Ovary (tissue), 9 donors: ENCODE results near the gene SLCO3A1. TPM values are rescaled to one million over a fixed set of nuclear protein-coding genes. Genes with fewer than 3 reads are reported as not detected.
"Not testable (repeated sequence)": the region's sequence is repeated elsewhere in the genome, so short reads cannot be mapped to it uniquely, and the experiment has no call there.

Experiments
- DNase-seq, 5 donors: peaks; one replicate each; pipeline ENCODE4 v3.0.0-alpha.2; 2019 to 2020
- H3K27ac ChIP-seq, 2 donors: fragments of 200-600 bp; one replicate each; pipeline versions ENCODE4 v1.5.1 to v1.8.0; 2019 to 2022
- H3K27me3 ChIP-seq: fragments of 200-600 bp; one replicate; pipeline ENCODE4 v1.8.0; 2022
- H3K36me3 ChIP-seq: fragments of 200-600 bp; sonication (generic); one replicate; pipeline ENCODE4 v1.5.1; 2019
- H3K4me1 ChIP-seq: one replicate; pipeline ENCODE4 v1.8.1; 2013; ENCODE audit warnings: mild to moderate bottlenecking, moderate library complexity; ENCODE audit not compliant: insufficient read depth
- H3K4me3 ChIP-seq: fragments of 200-600 bp; sonication (generic); one replicate; pipeline ENCODE4 v1.5.1; 2017
- H3K9me3 ChIP-seq, 2 donors: fragments of 200-600 bp in 1 of 2; sonication (generic) in 1 of 2; one replicate each; pipeline versions ENCODE4 v1.5.1 to v1.8.1; 2013 to 2019; ENCODE audit warnings: mild to moderate bottlenecking in 1 of 2, moderate library complexity in 1 of 2
- EP300 ChIP-seq: sonication (generic); formaldehyde crosslinking; IDR thresholded peaks from one replicate; pipeline ENCODE4 v1.6.1; 2017; ENCODE audit warnings: antibody characterized with exemption
- POLR2A ChIP-seq: fragments of 450-650 bp; IDR thresholded peaks from one replicate; pipeline ENCODE4 v1.6.1; 2017; ENCODE audit warnings: antibody characterized with exemption, mild to moderate bottlenecking, moderate library complexity
- WGBS, 3 donors: extraction: QIAGEN DNeasy Blood & Tissue Kit in 1 of 3; methylation state at CpG; one replicate each; pipeline versions ENCODE4 v1.1.5 to v1.1.7; 2013 to 2017; 5-methylcytosine and 5-hydroxymethylcytosine counted together
- intact Hi-C, 4 donors: fragments of 100-400 bp; cut with DNase I; formaldehyde crosslinking; loops; one replicate each; pipeline versions ENCODE4 v1.11.0 to v1.15.1; 2022 to 2023
- polyA plus RNA-seq, 2 donors: library from polyadenylated mRNA; stranded (reverse); fragments of 200-250 nt in 1 of 2; fragments of 350-450 nt in 1 of 2; fragmentation: Illumina TruSeq in 1 of 2; extraction: RNeasy Lipid Tissue Mini Kit (QIAGEN cat#74804) in 1 of 2; gene quantifications; one replicate each; pipeline ENCODE4 v1.2.3, GENCODE V29; 2013 to 2014
- total RNA-seq, 7 donors: library from RNA; depleted of rRNA in 2 of 7; stranded (reverse); fragments of >200 nt in 2 of 7; fragmentation: NEBNext Ultra II Directional in 3 of 7; extraction: Animal tissue kit (Norgen Biotek cat#: 25700) in 3 of 7; gene quantifications; one replicate each; pipeline versions ENCODE4 v1.1.0 to v1.2.4, GENCODE V29; 2016 to 2023
- TF ChIP-seq, protein P1 (sequence below), 3 donors: fragments of 450-650 bp in 2 of 3; fragments of 200-600 bp in 1 of 3; IDR thresholded peaks; one replicate each; pipeline versions ENCODE4 v1.5.1 to v1.8.0; 2016 to 2022; ENCODE audit warnings: antibody characterized with exemption in 3 of 3, mild to moderate bottlenecking in 1 of 3
- donor health status: DM: no; HTN: no; CAD: no; lungs with moderate emphysema.
- donor health status: DM: no; HTN: no; CAD: no.
- donor health status: Bipolar disorder and iron deficiency.
- donor health status: DM: yes; HTN: yes; CAD: no.
- donor health status: DM: no; HTN: no; CAD: no.
- donor health status: DM: yes; HTN: yes; CAD: no.

The SLCO3A1 gene
- total and polyA plus RNA-seq, 9 donors, result 5.0 to 20.0 (median 12.5) TPM

DNA sequence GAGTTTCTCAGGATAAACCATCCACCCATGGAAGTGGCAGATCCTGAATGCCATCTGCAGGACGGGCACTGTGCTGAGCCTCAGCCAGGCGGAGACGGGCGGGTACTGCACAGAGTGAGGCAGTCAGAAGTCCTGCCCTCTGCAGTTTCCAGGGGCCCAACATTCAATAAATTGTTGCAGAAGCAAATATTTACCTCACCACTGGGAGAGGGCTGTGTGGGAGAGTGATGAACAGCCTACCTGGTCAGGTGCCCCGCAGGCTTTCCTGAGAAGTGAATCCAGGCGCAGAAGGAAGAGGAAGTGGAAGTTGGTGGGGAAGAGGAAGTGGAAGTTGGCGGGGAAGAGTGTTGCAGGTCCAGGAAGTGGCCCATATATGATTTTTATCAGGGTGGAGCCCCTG lies 100.8 kb downstream of the SLCO3A1 start:
- DNase-seq, result no peak
- no peak overlapping the region for H3K27ac ChIP-seq
- WGBS, 3 donors, result 89 to 96% (median 96%) methylated on average over 7 of the region's 7 CpGs
- peaks cover 11% of the 10 kb centered on the region for H3K4me1 ChIP-seq
- intact Hi-C loops, result no loop called here
- TF ChIP-seq, protein P1, sequence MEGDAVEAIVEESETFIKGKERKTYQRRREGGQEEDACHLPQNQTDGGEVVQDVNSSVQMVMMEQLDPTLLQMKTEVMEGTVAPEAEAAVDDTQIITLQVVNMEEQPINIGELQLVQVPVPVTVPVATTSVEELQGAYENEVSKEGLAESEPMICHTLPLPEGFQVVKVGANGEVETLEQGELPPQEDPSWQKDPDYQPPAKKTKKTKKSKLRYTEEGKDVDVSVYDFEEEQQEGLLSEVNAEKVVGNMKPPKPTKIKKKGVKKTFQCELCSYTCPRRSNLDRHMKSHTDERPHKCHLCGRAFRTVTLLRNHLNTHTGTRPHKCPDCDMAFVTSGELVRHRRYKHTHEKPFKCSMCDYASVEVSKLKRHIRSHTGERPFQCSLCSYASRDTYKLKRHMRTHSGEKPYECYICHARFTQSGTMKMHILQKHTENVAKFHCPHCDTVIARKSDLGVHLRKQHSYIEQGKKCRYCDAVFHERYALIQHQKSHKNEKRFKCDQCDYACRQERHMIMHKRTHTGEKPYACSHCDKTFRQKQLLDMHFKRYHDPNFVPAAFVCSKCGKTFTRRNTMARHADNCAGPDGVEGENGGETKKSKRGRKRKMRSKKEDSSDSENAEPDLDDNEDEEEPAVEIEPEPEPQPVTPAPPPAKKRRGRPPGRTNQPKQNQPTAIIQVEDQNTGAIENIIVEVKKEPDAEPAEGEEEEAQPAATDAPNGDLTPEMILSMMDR (IDR thresholded peaks at IDR 0.05), result no peak
- TF ChIP-seq POLR2A (no peak), EP300 (no peak)
- H3K36me3 ChIP-seq, result no peaks in the 10 kb centered on the region
- H3K27me3 ChIP-seq, result no peaks in the 10 kb centered on the region
- no peak overlapping the region for H3K4me3 ChIP-seq
- no peaks in the 10 kb centered on the region for H3K9me3 ChIP-seq

DNA sequence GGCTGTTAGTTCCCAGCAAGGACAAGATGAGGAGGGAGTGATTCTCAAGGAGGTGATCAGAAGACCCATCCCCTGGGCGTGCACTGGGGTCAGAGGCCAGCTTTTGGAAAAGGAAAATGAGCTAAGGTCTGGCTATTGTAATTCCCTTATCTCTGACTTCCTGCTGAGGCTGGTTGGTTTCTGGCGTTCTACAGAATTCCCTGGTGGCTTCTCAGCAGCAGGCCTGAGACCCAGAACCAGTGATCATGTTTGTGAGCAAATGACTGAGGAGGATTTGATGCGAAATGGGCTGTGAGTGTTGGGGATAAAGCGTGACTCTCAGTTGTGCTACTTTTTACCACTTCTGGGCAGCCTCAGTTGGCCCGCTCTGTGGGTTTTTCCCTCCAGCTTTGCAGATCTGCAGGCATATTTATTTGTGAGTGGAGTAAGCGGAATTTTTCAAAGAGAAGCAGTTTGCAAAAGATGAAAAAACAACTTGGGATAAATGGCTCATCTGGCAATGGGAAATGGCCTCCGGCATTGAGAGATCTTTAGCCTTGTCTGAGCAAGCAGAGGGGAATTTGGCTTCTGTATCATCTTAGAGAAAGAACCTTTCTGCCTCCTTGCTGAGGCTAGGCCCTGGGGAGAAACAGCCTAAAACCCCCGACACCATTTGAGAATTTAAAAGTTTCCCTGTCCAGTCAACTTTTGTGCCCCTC lies 102.7 kb downstream of the SLCO3A1 start:
- H3K27ac ChIP-seq, result no peak overlapping the region
- peaks cover 11% of the 10 kb centered on the region for H3K4me1 ChIP-seq
- H3K36me3 ChIP-seq, result no peaks in the 10 kb centered on the region
- H3K9me3 ChIP-seq, result no peaks in the 10 kb centered on the region
- TF ChIP-seq, protein P1 (IDR thresholded peaks at IDR 0.05), result no peak
- TF ChIP-seq POLR2A, result no peak
- TF ChIP-seq EP300, result no peak
- no peak for DNase-seq
- no peak overlapping the region for H3K4me3 ChIP-seq
- no peaks in the 10 kb centered on the region for H3K27me3 ChIP-seq
- 49 to 58% (median 50%) methylated on average over 8 of the region's 8 CpGs for whole genome bisulfite sequencing, 3 donors
- intact Hi-C loops, result no loop called here

GRCh38 chr15:91961357-91961756 lies 107.8 kb downstream of the SLCO3A1 start:
- 94 to 99% (median 94%) methylated on average over 2 of the region's 2 CpGs for whole genome bisulfite sequencing, 3 donors
- TF ChIP-seq, protein P1 (IDR thresholded peaks at IDR 0.05), result no peak
- TF ChIP-seq EP300, result no peak
- TF ChIP-seq POLR2A, result no peak
- Histone ChIP-seq H3K27me3 (no peaks in the 10 kb centered on the region), H3K9me3 (no peaks in the 10 kb centered on the region), H3K4me3 (no peak overlapping the region), H3K27ac (no peak overlapping the region), H3K4me1 (peaks cover 5% of the 10 kb centered on the region), H3K36me3 (no peaks in the 10 kb centered on the region)
- intact Hi-C loops, result no loop called here
- DNase-seq, result no peak

DNA sequence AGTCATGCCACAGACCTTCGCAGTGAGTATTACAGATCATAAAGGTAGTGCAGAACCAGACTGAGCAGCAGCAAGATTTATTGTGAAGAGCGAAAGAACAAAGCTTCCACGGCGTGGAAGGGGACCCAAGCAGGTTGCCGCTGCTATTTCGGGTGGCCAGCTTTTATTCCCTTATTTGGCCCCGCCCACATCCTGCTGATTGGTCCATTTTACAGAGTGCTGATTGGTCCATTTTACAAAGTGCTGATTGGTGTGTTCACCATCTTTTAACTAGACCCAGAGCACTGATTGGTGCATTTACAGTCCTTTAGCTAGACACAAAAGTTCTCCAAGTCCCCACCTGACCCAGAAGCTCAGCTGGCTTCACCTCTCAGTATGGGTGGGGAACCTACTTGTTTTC lies 110.2 kb downstream of the SLCO3A1 start:
- H3K36me3 ChIP-seq, H3K27me3 ChIP-seq, H3K9me3 ChIP-seq, H3K4me3 ChIP-seq, intact Hi-C loops, DNase-seq, H3K27ac ChIP-seq: not testable (repeated sequence)
- 90 to 95% (median 95%) methylated on average over 7 of the region's 7 CpGs for WGBS, 3 donors
- peaks cover 14% of the 10 kb centered on the region for H3K4me1 ChIP-seq

DNA sequence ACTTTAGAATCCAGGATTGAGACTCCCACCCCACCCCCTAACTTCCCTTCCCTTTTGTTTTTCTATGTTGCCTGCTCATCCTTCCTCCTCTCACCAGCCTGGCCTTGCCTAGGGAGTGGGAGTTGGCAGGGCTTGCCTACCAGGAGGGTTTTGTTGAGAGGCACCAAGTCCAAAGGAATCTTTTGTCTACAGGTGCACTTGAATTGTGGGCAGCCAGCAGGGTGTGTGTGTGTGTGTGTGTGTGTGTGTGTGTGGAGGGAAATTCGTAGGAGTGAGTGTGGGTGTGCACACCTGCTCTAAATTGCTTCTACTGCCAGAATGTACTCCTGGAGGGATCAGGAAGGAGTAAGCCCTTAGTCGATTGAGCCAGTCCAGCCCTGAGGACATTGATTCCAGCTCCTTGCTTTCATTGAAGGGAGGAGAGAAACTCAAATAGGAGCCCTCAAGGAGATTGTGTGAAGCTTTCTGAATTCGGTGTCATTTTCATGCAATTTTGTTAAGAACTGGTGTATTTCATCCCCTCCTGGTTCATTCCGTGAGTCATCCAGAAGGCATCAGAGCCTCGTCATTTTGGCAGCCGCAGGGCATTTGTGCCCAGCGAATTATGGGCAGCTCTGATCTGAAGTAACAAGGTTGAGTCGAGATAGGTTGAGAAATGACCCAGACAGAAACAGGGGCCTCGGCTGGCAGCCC lies 112.1 kb downstream of the SLCO3A1 start:
- TF ChIP-seq, protein P1 (IDR thresholded peaks at IDR 0.05), result no peak
- no peak for TF ChIP-seq POLR2A
- no peak for TF ChIP-seq EP300
- Histone ChIP-seq H3K4me1 (peaks cover 21% of the 10 kb centered on the region), H3K36me3 (no peaks in the 10 kb centered on the region), H3K4me3 (no peak overlapping the region), H3K27me3 (no peaks in the 10 kb centered on the region), H3K27ac (no peak overlapping the region), H3K9me3 (no peaks in the 10 kb centered on the region)
- intact Hi-C loops, result no loop called here
- DNase-seq, result no peak
- 72 to 80% (median 76%) methylated on average over 9 of the region's 9 CpGs for WGBS, 3 donors
